HG03064 (cell line): ENCODE measurements around the gene SIDT1.

Source experiments
- ATAC-seq: cut with Tn5 transposase; IDR thresholded peaks from one replicate; pipeline ENCODE4 v1.9.1; 2021; ENCODE audit warnings: low read depth; ENCODE audit not compliant: unreplicated experiment

SIDT1 gene

DNA sequence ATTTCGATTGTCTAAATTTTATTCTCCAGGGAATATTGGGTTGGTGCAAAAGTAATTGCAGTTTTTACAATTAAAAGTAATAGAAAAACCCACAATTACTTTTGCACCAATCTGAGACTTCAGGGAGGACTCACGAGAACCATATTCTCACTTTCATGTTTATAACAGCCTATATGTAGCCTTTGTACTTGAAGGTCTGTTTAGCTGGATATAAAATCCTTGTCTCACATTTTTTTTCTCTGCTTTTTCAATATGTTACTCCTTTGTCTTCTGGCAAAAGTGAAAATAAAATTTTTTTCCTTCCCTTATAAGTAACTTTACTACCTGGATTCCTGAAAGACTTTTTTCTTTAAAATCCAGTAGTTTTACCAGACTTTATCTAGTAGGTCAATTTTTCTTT is 9.2 kb downstream of the SIDT1 start:
- no peak for ATAC-seq

DNA sequence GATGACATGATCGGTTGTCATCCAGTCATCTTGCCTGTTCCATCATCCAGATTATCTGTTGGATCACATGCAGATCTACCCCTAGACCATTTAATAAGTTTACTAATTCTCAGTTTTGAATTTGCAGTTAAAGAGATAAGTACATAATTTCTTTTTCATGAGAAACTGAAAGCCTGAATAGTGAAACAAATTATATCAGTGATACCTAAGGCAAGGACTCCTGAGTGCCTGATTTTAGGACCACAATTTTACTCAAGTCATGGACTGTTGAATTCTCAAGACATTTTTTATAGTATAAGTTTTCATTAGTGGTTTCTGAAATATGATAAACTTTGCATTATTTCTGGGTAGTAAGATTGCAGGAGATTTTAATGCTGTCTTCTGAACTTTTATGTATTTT is 13.2 kb downstream of the SIDT1 start:
- ATAC-seq, result no peak

DNA sequence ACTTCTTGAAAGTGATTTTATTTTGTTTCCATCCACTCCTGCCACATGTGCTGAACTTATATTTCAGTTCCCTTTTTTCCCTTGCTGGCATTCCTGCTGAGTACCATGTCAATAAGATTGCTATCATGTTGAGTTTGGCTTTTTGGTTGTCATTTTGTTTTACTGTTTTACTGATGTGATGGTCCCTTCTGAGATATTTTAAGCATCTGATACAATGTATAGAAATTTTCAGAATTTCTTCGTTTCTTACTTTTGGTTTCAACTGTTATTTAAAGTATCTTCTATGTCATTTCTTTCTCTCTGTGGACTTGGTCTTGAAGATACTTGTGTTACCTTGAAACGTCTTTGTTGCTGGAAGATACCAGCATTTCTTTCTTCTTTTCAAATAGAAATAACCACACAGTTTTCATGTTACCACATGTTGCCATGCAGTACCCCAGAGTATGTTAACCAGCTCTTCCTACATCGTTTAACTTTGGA is 14.1 kb downstream of the SIDT1 start:
- ATAC-seq, result peak; percentile 80

DNA sequence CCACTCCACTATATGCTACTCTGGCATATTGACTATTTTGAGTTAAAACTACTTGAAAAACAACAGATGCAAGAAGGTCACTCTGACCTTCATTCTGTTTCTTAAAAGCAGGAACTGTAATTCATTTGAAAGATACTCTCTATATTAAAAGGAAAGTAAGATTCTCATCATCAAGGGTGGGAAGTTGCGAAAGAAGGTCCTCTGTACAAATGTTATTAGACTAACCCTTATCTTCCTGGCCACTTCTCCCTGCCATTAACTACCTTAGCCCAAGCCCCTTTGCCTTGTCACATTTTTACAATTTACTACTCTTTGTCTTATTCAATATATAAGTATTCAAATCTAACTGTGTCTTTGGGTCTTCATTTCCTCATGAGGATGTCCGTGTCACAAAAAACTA is 16.1 kb downstream of the SIDT1 start:
- ATAC-seq, result no peak

DNA sequence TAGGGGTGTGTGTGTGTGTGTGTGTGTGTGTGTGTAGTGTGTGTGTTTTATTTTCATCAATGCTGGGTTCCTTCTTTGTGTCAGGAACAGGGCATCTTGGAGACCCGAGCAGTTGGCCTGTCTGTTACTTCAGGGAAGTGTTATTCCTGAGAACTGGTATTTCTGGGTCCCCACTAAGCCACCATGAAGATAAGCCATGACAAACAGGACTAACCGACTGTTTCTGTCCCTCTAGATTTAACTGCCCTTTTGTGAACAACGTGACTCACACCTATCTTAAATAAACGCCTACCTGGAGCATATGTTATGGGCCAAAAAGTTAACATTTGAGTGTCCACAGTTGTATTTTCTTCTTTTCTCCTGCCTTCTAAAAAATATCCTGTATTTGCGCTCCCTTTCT is 19.5 kb downstream of the SIDT1 start:
- no peak for ATAC-seq

DNA sequence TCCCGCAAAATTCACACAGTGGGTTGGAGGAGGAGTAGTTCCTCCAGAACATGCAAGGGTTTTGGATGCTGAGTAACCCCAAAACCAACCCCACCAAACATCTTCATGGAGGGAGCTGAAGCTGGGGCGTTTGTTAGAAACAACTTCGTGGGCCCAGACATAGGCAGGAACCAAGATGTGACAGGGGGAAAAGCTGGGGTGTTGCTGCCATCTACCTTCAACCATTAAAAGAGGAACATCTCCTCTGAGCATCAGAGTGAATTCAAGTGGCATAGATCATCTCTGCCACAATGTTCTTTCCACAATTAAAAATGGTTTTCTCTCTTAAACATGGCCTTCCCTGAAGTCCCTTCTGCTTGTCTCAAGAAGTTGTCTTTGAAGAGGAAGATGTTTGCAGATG is 20.5 kb downstream of the SIDT1 start:
- no peak for ATAC-seq

DNA sequence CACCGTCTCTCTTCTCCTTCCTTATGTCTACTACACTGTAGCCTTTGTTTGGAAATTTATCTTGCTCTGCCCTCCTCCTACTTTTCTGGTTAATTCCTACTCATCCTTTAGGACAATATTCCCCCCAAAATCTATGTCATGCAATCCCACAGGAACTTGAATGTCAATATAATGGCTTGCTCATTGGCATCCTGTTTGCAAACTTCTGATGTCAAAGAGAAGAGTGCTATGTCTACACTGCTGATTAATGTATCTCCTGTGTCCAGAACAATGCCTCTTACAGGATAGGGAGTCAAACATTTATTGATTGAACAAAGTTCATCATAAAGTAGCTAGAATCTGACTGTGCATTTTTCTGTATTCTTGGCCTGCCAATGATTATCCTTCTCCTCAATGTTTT is 22.8 kb downstream of the SIDT1 start:
- ATAC-seq, result no peak

DNA sequence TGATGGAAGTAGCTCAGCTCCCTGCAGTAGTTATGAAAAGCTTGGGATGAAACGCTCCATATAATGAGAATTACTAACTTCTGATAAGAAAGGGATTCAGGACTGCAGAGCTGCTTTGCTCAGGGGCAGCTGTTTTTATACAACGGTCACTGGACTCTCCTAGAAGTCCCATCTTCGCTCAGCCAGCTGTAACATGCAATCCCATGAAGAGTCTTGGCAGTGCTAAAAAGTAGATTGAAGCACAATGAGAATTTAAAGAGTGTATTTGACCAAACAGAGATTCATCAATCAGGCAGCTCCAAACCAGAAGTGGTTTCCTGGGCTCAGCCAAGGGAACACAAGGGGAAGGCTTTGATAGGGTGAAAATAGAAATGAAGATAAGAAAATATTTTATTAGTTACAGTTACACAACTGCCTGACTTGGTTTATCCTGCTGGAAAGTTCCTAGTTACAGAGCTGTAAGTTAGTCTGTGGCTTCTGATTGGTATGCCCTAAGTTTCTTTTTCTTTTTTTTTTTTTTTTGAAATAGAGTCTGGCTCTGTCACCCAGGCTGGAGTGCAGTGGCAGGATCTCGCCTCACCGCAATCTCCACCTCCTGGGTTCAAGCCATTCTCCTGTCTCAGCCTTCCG is 24.1 kb downstream of the SIDT1 start:
- ATAC-seq, result no peak

DNA sequence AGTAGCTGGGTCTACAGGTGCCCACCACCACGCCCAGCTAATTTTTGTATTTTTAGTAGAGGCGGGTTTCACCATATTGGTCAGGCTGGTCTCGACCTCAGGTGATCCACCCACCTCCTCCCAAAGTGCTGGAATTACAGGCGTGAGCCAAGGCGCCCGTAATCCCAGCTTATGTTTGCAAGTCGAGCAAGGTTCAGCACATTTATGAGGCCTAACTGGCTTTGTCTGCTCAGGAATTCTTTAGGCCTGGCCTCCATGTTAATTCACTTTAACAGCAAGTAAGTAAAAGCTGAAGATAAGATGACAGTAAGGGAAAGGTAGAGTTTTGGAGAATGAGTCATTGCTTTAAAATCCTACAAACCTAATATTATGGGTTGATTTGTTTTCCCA is 24.6 kb downstream of the SIDT1 start:
- no peak for ATAC-seq

DNA sequence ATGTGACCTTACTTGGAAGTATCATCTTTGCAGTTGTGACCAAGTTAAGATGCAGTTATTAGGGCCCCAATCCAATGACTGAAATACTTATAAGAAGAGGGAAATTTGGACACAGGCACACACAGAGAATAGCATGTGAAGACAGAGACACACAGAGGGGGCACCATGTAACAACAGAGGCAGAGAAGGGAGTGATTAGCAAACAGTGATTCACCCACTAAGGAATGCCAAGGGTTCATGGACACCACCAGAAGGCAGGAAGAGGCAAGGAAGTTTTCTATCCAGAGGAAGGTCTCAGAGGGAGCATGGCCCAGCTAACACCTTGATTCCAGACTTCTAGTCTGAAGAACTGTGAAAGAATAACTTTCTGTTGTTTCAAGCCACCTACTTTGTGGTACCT is 25.0 kb downstream of the SIDT1 start:
- no peak for ATAC-seq

DNA sequence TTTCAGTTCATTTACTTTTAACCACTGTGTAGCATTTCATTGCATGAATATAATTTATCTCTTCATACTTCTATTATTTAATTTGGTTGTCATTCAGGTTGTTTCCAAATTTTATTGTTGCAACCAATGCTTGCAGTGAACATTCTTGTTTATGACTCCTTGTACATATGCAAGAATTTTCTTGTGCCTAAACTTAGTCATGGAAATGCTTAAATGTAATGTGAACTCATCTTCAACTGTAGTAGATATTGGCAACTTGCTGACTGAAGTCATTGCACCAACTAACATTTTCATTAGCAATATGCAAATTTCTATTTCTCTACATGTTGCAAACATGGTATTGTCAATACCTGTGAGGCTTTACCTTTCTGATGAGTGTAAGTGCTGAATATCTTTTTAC is 26.7 kb downstream of the SIDT1 start:
- ATAC-seq, result no peak

DNA sequence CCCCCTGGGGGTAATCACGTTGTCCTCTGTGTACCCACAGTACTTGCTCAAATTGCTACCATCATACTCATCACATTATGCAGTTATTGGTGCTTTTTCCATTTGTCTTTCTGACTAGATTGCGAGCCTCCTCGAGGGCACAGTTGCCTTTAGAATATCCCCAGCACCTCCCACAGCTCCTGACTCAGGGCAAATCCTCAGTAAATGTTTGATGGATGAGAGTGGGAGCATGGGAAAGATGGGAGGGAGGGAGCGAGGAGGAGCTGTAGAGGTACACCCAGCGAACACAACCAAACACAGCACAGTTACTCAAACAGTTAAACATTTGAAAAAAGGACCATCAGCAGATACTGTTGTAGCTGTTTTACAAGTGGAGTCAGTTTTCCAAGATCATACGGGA is 27.9 kb downstream of the SIDT1 start:
- no peak for ATAC-seq

DNA sequence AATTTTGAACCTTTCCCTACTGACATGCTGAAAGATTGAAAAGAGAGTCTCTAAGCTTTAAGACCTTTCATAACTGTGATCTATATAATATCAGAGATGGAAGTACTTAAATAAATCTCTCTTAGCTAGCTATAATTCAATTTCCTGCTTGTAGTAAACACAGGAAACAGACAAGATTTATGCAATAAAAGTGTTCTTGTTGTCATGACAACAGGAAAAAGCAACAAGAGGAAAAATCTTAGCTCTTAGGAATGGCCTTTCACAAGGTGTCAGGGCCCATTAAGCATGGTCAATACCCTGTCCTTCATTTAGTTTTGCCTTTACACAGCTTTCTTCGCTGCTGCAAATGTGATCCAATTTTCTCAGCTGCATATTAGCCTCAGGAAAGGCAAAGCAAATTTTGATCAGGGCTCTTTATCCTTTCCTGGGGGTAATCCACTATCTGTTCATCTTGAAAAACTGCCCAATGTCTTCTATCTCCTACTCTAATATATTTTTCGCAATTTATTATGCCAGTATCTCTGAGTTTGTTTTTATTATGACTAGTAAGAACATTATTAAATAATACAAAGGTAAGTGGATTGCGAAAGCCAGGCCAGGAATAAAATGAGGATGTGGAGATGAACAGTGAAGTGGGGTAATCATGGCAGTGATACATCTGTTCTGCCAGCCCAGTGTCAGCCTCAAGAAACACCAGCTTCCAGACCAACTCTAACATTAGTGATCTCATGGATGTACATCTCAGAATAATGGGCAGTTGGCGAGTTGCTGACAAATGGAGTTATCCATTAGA is 28.7 kb downstream of the SIDT1 start:
- ATAC-seq, result no peak

DNA sequence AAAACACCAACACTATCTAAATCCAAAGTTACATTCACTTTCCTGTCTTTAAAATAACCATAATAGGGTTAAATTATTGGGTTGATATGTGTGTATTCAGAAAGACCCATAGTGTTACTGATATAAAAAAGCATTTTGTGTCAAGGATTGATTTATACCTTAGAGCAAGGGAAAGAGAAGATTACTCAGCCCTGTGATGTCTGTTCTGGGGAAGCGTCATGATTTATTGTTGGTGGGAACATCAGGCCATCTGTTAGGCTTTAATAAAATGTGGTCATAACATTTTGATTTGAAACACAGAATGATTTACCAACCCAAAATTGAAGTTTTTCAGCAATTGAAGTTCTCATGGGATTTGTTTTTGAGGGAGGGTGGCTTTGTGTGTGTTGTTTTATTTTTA is 33.2 kb downstream of the SIDT1 start:
- no peak for ATAC-seq

DNA sequence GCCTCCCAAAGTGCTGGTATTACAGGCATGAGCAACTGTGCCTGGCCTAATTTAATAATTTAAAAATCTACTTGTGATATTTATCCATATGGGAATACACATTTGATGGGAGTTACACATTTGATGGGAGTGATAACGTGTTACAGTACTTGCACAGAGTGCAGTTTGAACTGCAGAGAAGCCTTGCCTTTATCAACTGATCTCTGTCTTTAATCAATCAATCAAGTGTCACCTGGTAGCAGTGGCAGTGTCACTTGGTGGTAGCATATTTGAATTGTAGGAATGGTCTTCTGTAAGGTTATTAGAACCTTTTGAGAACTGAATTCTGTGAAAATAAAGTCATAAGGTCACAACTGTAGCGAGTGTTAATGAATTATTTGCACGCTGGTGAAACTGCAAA is 37.8 kb downstream of the SIDT1 start:
- ATAC-seq, result no peak

DNA sequence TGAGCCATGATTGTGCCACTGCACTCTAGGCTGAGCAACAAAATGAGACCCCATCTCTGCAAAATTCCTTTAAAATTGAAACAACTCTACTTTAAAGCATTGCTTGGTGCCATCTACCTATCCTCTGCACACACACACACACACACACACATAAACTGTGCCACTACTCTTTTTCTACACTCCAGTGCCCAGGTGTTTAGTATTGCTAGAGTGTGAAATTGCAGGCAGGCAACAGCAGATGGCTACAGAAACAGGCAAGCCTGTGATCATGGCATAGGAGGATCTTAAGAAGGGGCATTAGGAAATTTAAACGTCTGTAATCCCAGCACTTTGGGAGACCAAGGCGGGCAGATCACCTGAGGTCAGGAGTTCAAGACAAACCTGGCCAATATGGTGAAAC is 39.0 kb downstream of the SIDT1 start:
- no peak for ATAC-seq

DNA sequence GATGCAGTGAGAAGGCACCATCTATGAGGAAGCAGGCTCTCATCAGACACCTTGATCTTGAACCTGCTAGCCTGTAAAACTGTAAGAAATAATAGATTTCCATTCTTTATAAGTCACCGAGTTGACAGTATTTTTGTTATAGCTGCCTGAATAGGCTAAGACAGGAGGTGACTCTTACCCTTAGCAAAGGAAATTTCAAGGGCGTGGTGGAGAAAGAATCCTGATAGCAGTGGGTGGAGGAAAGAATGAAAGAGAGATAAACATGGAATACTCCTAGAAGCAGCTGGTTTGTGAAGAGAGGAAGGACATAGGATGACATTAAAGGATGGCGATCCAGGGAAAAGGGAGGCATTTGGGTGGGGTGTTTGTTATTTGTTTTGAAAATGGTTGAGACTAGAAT is 41.4 kb downstream of the SIDT1 start:
- ATAC-seq, result no peak

DNA sequence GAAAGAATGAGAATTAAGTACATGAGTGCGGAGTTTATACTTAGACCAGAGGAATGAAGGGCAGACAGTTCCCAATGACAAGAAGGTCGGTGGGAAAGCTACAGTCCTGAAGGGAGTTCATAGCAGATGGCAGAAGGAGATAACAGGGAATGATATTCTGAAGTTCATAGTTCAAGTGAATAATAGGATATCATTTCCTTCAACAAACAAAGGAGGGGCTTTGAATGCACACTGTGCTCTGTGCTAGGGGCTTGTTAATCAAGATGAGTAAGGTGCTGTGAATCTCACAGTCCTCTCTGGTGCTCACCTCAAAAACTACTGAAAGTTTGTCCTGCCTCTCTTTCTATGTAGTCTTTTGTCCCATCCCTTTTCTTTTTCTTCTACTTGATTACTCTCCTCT is 41.9 kb downstream of the SIDT1 start:
- no peak for ATAC-seq

DNA sequence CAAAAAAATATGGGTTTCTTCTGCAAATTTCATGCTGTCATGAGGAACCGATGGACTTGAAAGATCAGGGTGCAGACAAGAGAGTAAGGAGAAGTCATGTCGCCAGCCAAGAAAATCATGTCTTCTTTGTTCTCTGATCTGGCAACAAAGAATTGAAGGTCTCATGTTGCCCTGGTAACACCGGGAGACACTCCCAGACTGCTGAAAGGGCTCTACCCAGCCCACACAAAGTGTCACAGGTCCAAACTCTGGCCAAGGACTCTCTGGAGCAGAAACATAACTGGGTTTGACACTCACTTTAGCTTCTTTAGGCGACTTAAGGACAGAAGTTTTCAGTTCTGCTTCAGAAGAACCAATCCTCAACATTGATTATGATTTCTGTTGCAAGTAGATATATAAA is 42.9 kb downstream of the SIDT1 start:
- ATAC-seq, result no peak

DNA sequence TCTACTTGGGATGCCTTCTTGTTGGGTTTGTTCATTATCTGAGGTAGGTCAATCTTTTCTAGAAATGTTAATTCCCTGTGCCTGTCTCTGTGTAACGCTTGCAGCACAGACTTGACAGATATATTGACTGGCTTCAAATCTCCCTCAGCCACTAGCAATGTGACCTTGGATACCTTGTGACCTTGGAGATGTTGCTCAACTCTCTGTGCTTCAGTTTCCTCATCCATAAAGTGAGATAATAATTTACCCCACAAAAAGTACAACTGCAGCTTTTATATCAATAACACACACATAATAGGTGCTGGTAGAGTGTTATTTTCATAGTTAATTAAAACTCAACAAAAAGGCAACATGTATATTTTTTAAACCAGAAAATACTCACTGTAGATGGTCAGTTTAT is 52.9 kb downstream of the SIDT1 start:
- ATAC-seq, result no peak

DNA sequence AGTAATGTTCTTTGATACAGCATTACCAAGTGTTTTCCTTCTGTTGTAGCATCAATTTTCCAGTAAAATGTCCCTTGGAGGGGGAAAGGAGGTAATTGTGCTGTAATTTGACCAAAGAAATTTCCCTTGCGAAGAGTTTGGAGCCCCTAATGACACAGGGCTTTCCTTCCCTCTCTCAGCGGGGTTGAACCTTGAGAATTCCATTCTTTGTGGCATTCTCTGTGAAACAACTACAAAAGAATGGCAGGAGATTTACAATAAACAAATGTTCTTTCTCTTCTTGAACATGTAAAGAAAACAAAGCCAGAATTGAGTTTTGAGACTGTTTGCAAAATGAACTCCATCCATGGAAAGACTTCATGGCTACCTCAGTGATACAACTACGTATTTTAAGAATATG is 53.4 kb downstream of the SIDT1 start:
- ATAC-seq, result no peak

DNA sequence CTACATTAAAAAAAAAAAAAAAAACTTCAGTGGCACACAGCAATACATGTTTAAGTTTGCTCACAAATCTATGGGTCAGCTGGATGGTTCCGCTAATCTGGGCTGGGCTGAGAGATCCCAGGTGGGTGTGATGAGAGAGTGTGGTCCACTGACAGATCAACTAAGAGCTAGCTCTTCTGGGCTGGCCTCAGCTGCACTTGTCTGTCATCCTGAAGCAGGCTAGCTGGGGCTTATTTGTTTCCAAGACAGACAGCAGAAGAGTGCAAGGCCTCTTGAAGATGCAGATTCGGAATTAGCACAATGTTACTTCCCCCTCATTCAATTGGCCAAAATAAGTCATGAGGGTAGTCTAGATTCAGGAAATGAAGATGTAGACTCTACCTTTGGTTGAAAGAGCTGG is 56.5 kb downstream of the SIDT1 start:
- ATAC-seq, result no peak
